Activated CD4-positive, alpha-beta T cell treated with anti-CD3 and anti-CD28 coated beads for 48 hours (primary cell): Measurements from ENCODE around the gene KMT2D.
A peak's percentile ranks its signal among the peaks of the same experiment; 100 is the strongest.

ENCODE experiments used
- DNase-seq: peaks from one replicate; pipeline ENCODE4 v3.0.0-alpha.2; 2020

Gene KMT2D, protein sequence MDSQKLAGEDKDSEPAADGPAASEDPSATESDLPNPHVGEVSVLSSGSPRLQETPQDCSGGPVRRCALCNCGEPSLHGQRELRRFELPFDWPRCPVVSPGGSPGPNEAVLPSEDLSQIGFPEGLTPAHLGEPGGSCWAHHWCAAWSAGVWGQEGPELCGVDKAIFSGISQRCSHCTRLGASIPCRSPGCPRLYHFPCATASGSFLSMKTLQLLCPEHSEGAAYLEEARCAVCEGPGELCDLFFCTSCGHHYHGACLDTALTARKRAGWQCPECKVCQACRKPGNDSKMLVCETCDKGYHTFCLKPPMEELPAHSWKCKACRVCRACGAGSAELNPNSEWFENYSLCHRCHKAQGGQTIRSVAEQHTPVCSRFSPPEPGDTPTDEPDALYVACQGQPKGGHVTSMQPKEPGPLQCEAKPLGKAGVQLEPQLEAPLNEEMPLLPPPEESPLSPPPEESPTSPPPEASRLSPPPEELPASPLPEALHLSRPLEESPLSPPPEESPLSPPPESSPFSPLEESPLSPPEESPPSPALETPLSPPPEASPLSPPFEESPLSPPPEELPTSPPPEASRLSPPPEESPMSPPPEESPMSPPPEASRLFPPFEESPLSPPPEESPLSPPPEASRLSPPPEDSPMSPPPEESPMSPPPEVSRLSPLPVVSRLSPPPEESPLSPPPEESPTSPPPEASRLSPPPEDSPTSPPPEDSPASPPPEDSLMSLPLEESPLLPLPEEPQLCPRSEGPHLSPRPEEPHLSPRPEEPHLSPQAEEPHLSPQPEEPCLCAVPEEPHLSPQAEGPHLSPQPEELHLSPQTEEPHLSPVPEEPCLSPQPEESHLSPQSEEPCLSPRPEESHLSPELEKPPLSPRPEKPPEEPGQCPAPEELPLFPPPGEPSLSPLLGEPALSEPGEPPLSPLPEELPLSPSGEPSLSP (N-terminal part only)

DNA sequence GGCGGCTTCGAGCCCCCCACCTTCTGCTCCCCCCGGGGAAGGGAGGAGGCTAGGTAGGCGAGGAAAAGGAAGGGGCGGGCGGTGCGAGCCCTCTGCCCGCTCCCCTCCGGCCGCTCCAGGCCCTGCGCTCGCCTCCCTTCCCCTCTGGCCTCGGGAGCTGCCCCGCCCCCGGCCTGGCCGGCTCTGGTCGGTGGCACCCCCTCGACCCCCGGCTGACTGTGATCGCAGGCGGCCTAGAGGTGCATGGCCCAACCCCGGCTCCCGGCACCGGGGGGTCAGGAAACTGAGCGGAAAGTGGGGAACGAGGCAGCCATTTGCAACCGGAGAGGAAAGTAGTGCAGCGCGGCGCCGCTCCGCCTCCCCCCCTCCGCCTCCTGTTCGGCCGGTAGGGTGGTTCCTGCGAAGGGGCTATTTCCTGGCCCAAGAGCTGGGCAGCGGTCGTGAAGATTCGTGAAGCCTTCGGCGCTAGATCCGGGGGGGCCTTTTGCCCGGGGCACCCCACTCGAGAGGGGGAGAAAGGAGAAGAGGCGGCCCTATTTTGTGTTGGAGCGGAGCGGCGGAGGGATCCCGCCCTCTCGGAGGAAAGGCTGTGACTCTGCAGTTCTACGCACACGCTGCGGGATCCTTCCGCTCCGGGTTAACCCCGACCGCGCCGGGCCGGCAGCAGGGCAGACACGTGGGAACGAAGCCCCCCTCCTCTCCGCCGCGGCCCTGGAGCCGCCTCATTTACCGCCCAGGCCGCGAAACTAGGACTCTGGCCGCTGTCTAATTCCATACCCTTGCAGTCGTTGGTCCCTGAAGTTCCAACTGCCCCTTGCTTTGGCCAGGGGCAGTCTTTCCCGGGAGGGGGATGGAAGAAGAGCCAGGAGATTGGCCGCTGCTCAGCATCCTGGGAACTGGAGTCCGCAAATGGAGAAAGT lies at the start of gene KMT2D:
Gene KMT2D, minus strand, starts transcription at position 558 of the 920 bp plus-strand sequence. CDS start 5,470 bp downstream, outside the sequence.
- peak; percentile 94 for DNase-seq

DNA sequence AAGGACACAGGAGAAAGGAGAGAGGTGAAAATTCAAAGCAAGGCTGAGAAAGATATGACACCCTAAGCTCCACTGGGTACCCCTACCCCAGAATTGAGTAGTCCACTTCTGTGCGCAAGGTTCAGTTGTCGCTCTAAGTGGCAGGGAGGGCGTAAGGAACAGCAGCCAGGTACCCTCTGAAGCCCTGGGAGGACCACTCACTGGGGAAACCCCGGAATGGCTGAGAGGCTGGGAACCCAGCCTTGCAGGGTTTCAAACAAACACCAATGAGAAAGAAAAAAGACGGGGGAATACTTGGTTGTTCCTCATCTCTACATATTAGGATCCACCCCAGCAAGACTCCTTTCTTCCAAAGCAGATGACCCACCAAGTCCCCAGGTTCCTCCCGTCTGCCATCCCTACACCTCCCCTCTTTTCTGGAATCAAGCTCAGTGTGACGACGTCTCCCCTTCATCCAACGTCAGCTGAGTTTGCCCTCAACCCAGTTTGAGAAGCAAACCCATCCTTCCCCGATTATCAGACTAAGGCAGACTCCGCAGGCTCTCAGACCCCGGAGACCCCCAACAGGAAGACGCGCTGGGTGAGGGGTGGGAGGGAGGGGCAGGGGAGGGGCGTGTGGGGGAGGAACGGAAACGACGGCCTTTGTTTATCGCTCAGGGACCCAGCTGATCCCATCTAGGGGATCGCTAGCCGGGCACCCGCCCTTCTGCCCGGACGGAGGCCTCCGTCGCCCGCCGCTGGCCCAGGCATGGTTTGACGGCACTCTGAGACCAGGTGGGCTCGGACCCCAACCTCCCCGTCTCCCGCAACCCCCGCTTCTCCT lies 49.3 kb upstream of the KMT2D start:
- no peak for DNase-seq

DNA sequence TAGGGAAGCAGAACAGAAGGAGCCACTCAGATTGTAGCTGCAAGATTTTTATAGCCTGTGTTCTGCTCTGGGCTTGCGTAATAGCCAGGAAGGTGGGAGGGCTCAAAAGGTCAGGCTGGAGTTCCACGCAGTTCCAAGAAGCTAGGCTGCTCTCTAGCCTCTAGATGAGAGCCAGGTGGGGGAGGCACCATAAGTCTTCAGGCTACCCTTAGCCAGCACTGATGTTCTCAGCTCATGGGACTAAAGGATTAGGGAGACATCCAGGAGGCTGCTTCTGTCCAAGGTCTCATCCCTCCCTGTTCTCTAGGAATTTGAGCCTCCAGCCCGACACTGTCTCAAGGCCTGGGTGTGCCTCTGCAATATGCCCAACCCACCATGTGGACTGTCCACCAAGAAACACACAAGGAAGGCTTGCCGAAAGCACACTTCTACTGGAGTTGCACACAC lies 48.4 kb upstream of the KMT2D start:
- no peak for DNase-seq

DNA sequence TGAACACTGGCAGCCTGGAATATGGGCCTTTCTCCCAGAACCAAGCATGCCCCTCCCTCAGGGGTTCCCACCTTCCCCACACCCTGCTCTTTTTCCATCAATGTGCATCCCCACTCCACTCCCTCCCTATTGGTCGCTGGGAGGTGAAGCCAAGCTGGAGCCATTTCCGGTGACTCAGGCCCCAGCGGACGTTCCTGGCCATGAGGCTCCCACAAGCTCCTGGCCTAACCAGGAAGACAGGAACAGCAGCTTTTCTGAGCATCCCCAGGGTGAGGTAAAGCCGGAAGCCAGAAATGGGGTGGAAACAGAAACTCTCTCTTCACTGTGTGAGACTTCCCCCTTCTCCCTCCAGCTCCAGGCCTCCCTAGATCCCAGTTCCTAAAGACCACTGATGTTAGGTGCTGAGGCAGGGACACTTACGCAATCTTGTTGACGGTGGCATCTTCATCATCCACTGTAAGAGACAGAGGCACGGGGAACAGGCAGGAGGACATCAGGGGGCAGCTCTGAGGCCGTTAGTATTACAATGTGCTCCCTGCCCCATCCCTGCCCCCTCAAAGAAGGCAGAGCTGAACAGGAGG lies 45.0 kb upstream of the KMT2D start:
- DNase-seq, result no peak

DNA sequence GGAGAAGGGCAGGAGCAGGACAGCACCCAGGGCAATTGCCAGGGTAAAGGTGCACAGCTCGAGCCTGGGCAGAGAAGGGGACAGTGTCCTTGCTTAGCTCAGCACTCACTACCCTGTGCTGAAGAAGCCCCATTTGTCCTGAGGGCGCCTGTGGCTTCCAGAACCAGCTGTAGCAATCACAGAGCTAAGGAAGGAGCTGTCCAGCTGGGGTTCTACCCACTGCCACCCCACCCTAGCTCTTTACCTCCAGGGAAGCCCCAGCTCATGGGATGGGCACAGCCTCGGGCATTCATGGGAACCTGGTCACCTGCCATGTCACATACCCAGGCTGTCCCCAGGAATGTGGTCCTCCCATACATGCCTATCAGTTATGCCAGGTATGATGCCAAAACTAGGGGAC lies 44.2 kb upstream of the KMT2D start:
- no peak for DNase-seq

DNA sequence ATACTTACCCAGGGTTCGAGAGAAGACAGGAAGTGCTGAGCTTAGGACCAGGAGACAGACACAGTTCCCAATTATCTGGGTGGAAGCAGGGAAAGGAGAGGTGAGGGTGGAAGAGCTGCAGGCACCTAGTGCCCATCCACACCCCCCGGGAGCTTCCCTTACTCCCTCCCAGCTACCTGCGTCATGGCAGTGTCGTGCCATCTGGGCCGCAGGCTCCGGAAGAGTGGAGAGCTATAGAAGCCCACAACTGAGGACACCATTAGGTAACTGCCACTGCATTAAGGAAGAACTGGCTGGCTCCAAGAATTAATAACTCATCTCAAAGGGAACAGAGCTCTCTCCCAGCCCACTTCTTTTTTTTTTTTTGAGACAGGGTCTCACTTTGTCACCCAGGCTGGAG lies 39.8 kb upstream of the KMT2D start:
- DNase-seq, result no peak

DNA sequence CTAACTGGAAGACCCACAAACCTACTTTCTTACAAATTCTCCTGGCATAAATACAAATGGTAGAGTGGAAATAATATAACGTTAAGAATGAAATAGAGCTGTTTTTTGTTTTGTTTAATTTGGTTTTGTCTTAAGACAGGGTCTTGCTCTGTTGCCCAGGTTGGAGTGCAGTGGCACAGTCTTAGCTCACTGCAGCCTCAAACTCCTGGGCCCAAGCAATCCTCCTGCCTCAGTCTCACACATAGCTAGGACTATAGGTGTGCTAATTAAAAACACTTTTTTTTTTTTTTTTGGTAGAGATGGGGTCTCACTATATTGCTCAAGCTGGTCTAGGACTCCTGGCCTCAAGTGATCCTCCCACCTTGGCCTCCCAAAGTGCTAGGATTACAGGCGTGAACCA lies 38.1 kb upstream of the KMT2D start:
- DNase-seq, result no peak

DNA sequence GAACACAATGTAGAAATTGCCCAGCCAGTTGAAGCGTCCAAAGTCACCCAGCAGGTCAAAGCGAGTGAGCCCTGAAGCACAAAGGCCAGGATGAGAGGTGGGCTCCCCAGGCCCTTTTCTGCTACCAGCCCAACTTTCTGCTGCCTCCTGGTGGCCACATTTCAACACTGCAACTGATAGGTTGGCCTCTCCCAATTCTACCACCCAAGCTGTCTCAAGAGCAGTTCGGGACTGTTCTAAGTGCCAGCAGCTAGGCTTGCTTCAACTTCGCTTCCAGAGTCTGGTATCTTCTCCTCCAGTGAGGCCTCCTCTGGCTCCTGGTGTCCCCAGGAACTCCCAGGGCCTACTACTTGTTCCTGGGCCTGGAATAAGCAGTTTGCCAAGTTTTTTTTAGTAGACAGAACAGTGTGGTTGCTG lies 37.4 kb upstream of the KMT2D start:
- peak; percentile 74 for DNase-seq

DNA sequence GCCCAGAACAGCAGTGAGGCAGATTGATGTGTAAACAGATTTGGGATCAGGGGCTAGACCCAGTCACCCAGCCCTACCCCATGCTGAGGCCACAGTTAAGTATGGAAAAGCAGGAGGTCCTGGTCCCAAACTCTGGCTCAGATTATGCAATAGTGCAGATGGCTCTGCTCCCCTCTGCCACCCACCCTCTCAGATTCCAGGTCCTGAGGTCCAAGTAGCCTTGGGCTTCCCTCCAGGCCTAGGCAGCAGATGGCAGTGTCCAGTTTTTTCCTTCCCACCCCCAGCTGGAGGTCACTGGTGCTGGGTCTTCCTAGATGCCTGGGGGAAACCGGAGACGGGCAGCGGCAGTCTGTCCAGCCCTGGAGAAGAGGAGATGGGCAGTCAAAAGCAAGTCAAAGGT lies 36.8 kb upstream of the KMT2D start:
- DNase-seq, result no peak

DNA sequence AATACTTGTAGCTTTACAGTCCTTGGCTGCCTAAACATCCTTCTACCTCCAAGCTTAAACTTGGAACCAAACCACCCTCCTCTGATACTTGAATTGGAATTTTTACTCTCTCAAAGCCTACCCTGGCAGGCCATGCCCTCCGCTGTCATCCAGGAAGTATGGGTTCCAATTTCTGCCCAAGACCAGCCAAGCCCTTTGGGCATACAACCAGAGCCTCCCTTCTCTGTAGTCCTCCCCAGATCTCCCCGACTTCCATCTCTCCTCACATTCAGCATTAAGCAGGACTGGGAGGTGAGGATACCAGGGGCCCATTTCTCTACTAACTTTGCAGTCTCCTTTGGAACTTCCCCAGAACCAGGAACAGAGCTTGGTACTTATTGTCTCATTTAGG lies 34.4 kb upstream of the KMT2D start:
- DNase-seq, result no peak

DNA sequence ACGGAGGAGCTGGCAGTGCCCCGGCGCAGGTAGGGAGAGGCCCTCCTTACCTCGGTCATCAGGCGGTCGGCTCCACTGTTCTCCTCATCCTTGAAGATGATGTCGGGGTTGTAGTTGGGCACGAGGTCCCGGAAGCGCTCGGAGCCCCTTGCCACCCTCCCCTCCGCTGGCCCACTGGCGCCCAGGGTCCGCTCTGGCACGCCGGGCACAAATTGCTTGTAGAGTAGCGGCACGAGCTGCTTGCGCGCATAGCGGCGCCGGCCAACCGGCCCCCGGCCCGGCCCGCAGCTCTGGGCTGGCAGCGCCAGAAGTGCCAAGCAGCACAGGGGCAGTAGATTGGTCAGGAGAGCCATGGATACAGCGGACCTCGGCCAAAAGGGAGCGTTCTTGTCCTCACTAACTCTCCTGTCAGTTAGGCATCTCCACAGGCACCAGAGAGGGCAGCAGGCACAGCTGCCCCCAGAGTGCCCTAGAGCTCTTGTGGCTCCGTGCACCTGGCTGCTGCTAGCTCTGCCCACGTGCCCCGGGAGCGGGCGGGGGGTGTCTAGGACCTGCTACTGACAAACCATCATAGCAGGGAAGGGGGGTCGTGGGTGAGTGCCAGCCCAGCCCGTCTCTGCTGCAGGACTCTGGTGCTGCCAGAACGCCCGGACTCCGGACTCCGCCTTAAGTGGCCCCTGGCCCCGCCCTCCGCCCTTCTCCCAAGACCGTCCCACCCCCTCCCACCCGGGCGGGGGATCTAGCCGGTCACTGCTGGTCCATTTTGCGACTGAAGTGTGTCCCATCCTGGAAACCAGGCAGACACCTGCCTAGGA lies 33.8 kb upstream of the KMT2D start, which contains the start of gene DHH:
Gene DHH, minus strand, starts transcription at position 642 of the 815 bp plus-strand sequence. Its CDS starts 289 bp downstream, at position 353.
- DNase-seq, result no peak

DNA sequence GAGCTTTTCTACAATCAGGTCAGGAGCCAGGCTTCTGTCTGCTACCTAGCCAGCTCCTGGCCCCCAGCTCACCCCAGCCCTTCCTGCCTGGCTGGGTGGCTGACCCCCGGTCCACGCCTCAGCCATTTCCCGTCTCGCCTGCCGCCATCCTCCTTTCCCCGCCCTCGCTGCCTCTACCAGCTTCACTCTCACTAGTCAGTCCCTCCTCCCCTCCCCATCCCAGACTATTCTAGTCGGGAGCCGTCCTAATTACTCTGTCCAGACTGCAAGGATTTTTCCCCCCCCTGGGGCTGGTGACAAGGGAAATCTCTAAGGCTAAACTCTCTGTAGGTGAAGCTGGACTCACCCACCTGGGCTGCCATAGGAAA lies 33.2 kb upstream of the KMT2D start:
- no peak for DNase-seq

DNA sequence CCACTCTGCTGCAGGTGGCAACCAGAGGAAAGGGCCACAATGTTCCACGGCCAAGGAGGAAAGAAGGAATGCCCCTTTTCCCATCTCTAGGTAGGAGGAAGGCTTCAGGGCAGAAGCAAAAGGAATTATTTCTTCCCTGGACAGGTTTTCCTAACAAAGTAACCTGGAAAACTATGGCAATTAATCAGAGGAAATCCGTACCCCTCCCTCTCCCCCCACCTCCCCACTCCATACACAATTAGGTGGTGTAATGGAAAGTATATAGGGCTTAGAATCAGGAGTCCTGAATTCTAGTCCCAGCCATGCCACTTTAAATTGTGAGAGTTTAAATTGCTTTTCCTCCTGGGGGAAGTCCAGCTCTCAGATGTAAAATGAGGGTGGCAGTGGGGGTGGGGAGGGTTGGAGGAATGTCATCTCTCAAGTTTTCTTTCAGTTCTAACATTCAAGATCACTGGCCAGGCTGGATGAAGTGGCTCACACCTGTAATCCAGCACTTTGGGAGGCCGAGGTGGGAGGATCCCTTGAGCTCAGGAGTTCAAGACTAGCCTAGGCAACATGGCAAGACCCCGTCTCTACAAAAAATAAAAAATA lies 32.3 kb upstream of the KMT2D start:
- no peak for DNase-seq

DNA sequence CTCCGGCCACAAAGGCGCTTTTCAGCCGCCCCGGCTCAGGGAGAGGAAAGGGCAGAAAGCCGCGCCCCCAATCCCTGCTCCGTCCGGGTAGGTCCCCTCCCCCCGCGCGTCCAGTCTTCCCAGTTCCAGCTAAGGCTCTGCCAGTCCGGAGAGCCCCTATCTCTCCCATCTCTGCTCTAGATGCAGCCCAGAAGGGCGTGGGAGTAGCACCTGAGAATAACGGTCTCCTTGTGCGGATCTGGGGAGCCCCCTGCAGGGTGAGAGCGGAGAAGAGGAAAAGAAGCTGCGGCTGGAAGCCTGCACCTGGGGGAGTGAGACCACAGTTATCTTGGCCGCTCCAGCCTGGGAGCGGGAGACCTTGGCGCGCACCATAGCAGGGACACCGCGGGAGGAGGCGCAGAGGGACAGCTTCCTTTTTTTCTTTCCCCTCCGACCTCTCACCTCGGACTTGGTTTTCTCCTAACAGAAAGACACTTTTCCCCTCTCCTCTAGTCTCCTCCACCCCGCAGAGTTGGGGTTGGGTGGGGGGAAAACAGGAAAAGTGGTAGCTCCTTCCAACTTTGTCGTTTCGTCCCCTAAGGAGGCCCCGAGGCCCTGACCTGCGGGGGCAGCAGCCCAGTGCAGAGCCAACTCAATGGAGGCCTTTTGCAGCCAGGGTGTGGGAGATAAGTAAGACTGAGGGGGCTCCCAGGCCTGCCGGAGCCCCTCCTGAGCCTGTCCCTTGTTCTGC lies 31.7 kb upstream of the KMT2D start:
- DNase-seq, result peak; percentile 75

DNA sequence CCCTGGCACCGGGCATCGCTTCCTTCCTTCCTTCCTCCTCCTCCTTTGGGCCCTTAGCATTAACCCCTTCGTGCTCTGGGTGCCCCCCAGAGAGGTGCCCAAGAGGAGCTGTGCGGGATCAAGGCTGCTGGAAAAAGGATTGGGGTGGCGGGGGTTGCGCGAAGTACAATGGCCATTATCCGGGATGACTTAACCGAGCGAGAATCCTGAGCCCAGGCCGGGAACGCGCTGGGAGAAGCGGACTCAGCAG lies 31.2 kb upstream of the KMT2D start:
- DNase-seq, result no peak

DNA sequence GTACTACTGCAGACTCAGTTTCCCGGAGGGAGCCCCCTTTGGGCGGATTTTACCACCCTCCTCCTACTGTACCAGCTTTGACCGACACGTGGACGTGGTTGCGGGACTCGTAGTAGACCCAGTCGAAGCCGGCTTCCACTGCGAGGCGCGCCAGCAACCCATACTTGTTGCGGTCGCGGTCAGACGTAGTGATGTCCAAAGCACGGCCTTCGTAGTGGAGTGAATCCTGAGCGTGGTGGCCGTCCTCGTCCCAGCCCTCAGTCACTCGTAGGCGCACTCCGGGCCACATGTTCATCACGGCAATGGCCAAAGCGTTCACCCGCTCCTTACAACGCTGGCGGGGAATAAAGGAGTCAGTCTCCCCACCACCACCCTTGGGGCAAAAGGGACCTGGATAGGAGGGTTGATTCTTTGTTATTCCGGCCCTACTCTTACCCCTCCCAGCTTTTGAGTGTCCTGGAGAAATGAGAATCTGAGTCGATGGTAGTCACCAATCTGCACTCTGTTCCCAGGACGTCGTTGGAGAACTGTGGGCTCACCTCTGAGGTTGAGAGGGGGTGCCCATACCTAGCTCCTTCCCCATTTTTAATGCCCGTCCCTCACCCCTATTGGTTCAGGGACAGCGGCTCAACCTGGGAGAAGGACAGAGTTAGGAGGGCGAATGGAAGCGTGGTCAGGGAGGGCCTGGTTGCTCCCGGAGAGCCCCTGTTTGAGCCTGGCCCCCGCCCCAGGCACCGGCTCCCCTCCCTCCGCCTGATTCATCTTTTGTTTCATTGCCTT lies 30.7 kb upstream of the KMT2D start:
- peak; percentile 17 for DNase-seq

DNA sequence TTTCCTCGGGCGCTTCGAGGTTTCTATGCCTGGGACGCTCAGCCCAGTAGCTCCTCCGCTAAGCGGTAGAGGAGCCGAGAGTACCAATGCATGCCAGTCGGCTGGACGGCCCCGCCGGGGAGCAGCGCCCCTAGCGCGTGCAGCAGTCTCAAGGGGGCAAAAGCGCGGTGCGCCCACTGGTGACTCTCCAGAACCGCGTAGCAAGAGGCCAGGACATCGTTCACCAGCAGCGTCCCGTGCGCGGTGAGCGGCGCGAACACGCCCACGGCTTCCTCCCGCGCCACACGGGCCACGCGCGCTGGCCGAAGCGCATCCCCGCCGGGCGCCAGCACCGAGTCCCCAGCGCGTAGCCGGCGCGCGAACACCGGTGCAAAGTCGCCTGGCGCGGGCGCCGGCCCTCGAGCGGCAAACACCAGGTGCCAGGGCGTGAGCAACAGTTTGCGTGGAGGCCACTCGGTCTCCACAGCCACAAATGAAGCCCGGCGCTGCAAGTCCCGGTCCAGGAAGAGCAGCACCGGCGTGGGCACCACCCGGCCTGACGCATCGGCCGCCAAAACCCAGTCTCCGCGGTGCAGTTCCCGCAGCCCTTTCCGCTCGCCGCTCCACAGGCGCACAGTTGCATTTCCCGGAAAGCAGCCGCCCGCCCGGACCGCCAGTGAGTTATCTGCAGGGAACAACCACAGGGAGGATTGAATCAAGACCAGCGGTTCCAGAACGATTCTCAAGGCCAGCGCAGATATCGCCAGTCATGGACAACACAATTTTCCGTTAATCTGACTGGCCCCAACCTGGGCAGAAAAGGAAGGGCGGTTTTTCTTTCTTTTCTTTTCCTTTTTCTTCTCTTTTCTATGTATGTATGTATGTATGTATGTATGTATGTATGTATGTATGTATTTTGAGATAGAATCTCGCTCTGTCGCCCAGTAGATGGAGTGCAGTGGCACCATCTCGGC lies 29.5 kb upstream of the KMT2D start:
- DNase-seq, result peak; percentile 50

DNA sequence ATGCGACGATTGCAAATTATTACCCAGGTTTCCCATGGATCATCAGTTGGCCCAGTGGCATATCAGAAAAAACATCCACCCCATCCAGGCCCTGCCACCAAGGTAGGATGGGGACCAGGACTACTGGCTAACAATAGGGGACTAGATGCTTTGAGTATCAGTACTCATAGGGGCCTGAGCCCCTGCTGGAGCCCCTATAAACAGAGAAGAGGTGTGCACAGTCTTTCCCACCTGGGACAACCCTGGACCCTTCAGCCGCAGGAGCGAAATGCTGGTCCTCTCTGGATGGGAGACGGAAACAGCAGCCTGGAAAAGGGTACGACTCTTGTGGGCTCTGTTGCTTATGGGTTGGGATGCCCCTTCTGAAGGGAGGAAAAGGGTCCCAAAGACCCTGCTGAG lies 28.3 kb upstream of the KMT2D start:
- no peak for DNase-seq
